Nucleus accumbens (tissue), 56 donors: ENCODE measurements around the gene TRIAP1.

Experiments used
- DNase-seq, 56 donors: peaks; one replicate each; lab custom pipeline; 2025; lab: John Stamatoyannopoulos, UW

TRIAP1 gene

DNA sequence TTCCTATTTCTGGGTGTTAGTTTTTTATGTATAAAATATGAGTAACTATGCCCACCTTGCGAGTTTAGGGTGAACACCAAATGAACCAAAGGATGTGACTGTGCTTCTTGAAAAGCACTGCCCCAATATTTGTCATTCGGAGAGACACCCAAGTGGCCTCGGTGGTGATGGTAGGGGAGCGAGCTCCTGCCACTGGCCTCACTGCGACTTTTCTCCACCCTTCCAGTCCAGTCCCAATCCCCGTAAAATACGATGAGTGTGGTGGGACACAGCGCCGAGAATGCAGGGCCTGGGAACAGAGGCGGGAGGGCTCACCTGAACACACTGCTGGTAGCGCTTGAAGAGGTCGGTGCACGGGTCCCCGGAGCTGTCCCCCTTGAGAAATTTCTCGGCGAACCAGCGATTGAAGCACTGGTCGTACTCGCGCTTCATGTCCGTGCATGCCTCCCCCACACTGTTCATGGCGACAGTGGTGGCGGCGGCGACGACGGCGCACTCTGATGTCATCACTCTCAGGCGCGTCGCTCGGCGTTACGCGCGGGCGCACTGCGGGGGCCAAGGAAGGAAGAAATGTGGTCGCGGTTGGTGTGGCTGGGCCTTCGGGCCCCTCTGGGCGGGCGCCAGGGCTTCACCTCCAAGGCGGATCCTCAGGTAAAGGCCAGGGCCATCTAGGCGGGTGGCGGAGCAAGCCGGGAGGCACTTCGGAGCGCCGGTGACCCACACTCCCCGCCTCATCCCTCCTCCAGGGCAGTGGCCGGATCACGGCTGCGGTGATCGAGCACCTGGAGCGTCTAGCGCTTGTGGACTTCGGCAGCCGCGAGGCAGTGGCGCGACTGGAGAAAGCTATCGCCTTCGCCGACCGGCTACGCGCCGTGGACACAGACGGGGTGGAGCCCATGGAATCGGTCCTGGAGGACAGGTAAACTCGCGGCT lies at the start of gene TRIAP1, which contains the start of gene GATC:
TRIAP1 (minus strand) TSS at position 474 of the 933 bp plus-strand sequence; CDS start at position 462, 12 bp downstream.
GATC (plus strand) TSS at position 534 of the 933 bp plus-strand sequence; CDS start at position 571, 37 bp downstream.
- peak in 54 of 56 donors; percentile 27 to 91 (median 76) for DNase-seq

DNA sequence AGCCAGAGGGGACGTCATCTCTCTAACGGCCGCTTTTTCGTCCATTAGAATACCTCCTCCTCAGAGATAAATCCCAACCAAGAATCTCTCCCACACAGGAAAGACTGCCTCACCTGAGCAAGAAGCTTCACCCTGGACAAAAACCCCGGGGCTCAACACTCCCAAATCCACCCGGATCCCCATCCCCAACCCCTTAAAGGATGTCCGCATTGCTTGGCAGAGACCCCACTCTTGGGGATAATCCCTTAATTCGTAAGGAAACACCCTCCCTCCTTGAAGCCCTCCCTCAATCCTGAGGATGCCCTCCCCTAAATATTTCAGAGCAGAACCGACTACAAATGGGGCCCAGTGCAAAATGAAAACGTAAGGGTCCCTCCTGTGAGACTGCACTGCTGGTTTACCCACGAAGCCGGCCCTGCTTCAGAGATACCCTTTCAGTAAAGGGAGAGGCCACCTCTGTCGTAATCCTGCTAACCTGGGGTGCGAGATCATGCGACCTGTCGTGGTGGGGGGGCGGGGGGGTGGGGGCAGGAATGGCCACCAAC lies 49.1 kb upstream of the TRIAP1 start:
- peak in 3 of 56 donors; percentile 27 to 44 (median 37) for DNase-seq

- peak in 24 of 56 donors; percentile 7 to 54 (median 18) for DNase-seq
Measured at GRCh38 chr12:120490833-120491512, 44.8 kb upstream of the TRIAP1 start.

DNA sequence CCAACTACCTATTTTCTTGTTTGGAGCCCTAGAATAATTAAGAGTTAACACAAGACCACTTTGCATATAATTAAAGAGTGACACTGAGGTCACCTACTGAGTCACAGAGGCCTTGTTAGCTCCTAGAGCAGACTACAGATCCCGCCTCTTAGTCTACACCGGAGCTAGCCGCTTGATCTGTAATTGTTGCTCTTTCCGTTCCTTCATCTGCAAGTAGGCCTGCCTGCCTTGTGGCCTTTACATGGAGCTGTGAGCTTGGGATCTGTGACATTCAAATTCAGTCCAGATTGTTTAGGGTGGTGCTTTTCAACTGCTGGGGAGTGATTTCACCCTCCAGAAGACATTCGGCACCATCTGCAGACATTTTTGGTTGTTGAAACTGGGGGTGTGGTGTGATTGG lies 44.1 kb upstream of the TRIAP1 start:
- DNase-seq: no peak

- DNase-seq: no peak
Measured at GRCh38 chr12:120489018-120489417, 42.8 kb upstream of the TRIAP1 start.

DNA sequence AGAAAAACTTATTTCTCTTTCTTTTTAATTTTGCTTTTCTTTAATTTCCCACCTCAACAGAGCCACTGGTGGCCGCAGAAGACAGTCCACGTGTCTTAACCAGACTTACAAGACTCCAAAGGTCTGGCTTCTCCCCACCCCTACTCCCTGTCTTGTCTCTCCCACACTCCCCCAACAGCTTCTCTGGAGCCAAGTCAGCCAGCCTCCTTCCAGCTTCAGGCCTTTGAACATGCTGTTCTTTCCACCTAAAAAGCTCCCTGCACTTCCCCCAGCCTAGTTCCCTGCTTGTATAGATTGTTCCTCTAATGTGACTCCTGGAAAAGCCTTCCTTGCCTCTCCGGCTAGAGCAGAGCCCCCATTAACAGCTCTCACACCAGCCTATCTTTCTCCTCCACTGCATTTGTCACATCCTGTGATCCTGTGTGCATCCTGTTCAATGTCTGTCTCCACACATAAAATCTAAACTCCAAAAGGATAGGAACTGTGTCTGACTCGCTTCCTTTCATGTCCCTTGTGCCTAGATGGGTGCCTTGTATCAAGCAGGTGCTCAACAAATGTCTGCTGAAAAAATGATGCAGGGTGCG lies 42.0 kb upstream of the TRIAP1 start:
- DNase-seq: peak in 28 of 56 donors; percentile 4 to 68 (median 20)

DNA sequence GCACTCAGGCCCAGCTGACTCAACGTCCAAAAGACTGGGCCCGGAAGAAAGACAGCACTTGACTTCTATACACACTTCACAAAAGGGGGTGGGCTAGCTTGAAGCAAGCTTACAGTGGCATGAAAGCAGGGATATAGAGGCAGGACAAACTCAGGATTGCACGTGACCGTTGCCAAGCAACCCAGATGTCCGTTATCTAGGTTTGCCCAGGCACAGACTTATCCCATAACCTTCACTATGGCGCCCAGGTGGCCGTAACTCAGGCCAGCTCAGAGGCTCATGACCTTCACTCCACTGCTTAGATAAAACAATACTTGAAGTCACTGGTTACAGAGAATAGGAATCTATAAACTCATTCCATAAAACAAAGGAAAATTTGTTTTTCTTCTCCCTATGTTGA lies 41.4 kb upstream of the TRIAP1 start:
- peak in 2 of 56 donors; percentile 18 to 19 for DNase-seq

DNA sequence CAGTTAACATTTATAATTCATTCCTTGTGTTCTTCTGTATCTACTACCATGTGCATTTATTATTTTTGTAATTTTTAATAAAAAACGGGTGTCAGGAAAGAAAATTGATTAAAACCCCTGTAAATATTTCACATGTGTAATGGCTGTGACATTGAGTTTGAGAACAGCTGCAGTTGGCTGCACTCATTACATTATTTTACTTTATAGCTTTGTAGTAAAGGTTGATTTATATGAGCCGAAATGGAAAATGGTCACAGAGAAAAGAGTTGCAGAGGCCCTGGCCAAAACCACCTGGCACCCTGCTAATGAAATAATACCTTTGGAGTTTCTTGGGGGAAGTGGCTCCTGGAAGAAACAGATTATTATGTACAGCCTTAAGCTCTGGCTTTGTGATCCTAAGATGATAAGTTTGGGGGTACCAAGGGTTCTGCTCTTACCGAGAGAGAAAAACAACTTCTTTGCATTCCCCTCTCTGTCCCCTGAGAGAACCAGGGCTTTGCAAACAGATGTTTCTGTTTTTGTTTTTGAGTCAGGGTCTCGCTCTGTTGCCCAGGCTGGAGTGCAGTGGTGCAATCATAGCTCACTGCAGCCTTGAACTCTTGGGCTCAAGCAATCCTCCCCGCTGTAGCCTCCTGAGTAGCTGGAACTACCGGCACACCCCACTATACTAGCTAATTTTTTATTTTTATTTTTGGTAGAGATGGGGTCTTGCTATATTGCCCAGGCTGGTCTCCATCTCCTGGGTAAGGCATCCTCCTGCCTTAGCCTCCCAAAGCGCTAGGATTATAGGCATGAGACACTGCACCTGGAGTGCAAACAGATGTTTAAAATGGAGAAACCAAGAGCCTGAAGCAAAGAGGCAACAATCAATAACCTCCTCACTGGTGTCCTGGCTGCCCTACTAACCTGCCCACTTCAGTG lies 40.0 kb upstream of the TRIAP1 start:
- DNase-seq: no peak

- no peak for DNase-seq
Measured at GRCh38 chr12:120483621-120484020, 37.4 kb upstream of the TRIAP1 start.

GRCh38 chr12:120481022-120481767 lies 35.0 kb upstream of the TRIAP1 start:
- no peak for DNase-seq

- no peak for DNase-seq
Measured at GRCh38 chr12:120480211-120480610, 34.0 kb upstream of the TRIAP1 start.

DNA sequence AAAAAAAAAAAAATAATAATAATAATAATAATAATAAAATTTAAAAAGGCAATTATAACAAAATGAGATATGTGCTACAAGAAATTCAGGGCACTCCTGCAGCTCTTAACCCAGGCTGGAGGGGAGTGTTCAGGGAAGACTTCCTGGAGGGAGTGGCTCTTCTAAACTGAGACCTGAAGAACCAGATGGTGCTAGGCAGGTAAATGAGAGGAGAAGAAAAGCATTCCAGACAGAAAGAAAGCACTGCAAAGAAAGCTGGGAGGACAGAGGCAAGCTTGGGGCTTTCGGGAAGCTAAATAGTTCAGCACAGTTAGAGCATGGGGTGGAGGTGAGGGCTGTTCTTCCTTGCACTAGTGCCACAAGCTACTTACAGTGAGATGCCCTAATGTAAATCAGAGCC lies 33.3 kb upstream of the TRIAP1 start:
- no peak for DNase-seq

DNA sequence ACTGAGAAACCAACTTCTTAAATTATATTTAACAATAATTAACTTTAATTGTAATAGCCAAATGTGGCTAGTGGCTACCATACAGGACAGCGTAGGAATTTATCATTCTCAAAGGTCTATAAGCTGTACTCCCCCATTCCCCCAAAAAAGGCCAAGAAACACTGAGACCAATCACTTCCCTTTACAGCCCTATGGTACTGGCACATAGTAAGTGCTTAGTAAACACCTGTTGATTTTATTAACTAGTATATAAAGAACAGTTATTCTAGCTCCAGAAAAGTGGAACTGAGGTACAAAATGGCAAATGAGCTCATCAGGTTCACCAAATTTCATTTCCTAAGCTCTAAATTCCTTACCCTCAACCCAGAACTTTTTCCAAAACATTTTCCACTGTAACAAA lies 29.5 kb upstream of the TRIAP1 start:
- no peak for DNase-seq

- peak in 7 of 56 donors; percentile 8 to 23 (median 15) for DNase-seq
Measured at GRCh38 chr12:120474616-120474960, 28.4 kb upstream of the TRIAP1 start.

GRCh38 chr12:120473807-120474615 lies 27.8 kb upstream of the TRIAP1 start:
- no peak for DNase-seq

GRCh38 chr12:120472521-120472920 lies 26.3 kb upstream of the TRIAP1 start:
- no peak for DNase-seq

DNA sequence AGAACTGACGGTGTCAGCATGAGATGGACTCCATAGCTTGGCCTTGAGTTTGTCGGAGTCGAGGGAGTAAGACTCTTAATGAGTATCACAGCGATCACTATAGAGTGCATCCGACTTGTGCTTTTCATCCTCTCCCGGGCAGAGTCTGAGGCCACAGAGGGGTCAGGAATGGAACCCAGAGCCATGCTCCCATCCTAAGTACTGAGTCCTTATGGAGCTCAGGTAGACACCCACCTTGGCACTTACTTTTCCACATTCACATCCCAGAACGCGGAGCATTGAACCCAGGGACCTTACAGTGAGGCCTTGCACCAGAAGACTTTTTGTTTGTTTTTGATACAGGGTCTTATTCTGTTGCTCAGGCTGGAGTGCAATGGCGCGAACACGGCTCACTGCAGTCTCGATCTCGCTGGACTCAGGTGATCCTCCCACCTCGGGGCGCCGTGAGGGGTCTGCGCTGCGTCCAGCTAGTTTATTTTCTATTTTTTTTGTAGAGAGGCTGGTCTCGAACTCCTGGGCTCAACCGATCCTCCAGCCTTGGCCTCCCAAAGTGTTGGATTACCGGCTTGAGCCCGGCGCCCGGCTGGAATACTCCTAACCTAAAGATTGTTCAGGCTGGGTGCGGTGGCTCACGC lies 24.1 kb upstream of the TRIAP1 start:
- DNase-seq: peak in 2 of 56 donors; percentile 49 to 61
